Central memory CD8-positive, alpha-beta T cell (primary cell): ENCODE measurements around the gene LY6G6D.

Experiments
- ATAC-seq: fragments of 150-1000 bp; cut with Tn5 transposase; replicated peaks from 2 replicates; pipeline ENCODE4 v1.10.0; 2022; ENCODE audit warnings: mild to moderate bottlenecking, moderate FRiP score, moderate number of reproducible peaks; ENCODE audit not compliant: poor library complexity, severe bottlenecking; ENCODE audit errors: extremely low read depth
- DNase-seq, 2 donors: peaks; one replicate each; pipeline ENCODE4 v3.0.0; 2021; ENCODE audit warnings: low spot score in 2 of 2
- H3K27ac Mint-ChIP-seq: one replicate; pipeline ENCODE4 v1.8.0; 2022; ENCODE audit warnings: low read depth, mild to moderate bottlenecking, moderate library complexity, mixed read lengths
- H3K27me3 Mint-ChIP-seq: one replicate; pipeline ENCODE4 v1.8.0; 2022; ENCODE audit warnings: mixed read lengths
- H3K36me3 Mint-ChIP-seq: one replicate; pipeline ENCODE4 v1.8.0; 2022; ENCODE audit warnings: mild to moderate bottlenecking, moderate library complexity, mixed read lengths; ENCODE audit not compliant: insufficient read depth
- H3K4me1 Mint-ChIP-seq: one replicate; pipeline ENCODE4 v1.8.0; 2022; ENCODE audit warnings: mixed read lengths
- H3K4me3 Mint-ChIP-seq: one replicate; pipeline ENCODE4 v1.8.0; 2022; ENCODE audit warnings: mild to moderate bottlenecking, moderate library complexity, mixed read lengths
- H3K9me3 Mint-ChIP-seq: one replicate; pipeline ENCODE4 v1.8.0; 2022; ENCODE audit warnings: mixed read lengths

Gene LY6G6D

DNA sequence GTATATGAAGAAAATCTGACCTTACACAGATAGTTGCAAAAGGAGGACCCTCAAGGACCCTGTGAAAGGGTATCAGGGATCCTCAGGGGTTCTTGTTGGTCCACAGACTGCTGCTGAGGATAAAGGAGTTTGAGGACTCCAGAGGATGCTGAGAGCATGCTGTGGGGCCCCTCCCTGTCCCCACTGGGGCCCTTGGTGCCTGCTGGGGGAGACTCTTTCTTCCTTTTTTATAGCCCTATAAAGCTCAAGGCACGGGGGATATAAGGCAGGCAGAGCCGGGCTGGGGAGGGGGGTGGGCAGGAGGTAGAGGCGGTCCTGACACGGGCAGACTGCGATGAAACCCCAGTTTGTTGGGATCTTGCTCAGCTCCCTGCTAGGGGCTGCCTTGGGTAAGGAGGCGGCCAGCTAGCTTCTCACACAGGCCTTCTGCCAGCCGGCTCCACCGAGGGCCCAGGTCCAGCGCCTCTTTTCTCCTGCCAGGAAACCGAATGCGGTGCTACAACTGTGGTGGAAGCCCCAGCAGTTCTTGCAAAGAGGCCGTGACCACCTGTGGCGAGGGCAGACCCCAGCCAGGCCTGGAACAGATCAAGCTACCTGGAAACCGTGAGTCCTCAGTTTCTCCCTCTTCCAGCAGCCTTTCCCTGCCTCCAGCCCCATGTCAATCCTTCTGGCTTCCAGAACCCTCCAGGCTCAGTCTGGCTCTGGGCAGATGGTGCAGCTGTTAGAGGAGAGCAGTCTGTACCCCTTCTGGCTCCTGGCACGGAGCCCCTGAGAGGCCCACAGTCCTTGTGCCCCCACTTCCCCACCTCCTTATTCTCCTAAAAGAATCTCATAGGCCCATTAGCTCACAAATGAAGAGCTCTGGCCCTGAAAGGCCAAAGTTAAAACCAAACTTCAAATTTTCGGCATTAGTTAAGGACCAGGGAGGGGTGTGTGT, at the start of gene LY6G6D:
Gene LY6G6D, plus strand, starts transcription at position 327 of the 937 bp plus-strand sequence. Its CDS starts 8 bp downstream, at position 335.
- H3K36me3 Mint-ChIP-seq = no peaks in the 10 kb centered on the region
- H3K4me3 Mint-ChIP-seq = no peak within 1 kb of the TSS
- no peaks in the 10 kb centered on the region for H3K27me3 Mint-ChIP-seq
- DNase-seq (no peak), ATAC-seq (no peak)
- H3K27ac Mint-ChIP-seq = no peak within 1 kb of the TSS
- H3K4me1 Mint-ChIP-seq = peaks cover 17% of the 10 kb centered on the region
- no peaks in the 10 kb centered on the region for H3K9me3 Mint-ChIP-seq

GRCh38 chr6:31665501-31666336, 49.4 kb upstream of the LY6G6D start, which contains the start of gene CSNK2B:
CSNK2B (plus strand) TSS chr6:31666080; CDS start chr6:31666832, 752 bp downstream.
- peaks cover 53% of the 10 kb centered on the region for H3K4me1 Mint-ChIP-seq
- H3K4me3 Mint-ChIP-seq = peak within 1 kb of the TSS; percentile 96
- H3K36me3 Mint-ChIP-seq = peaks cover 47% of the 10 kb centered on the region

DNA sequence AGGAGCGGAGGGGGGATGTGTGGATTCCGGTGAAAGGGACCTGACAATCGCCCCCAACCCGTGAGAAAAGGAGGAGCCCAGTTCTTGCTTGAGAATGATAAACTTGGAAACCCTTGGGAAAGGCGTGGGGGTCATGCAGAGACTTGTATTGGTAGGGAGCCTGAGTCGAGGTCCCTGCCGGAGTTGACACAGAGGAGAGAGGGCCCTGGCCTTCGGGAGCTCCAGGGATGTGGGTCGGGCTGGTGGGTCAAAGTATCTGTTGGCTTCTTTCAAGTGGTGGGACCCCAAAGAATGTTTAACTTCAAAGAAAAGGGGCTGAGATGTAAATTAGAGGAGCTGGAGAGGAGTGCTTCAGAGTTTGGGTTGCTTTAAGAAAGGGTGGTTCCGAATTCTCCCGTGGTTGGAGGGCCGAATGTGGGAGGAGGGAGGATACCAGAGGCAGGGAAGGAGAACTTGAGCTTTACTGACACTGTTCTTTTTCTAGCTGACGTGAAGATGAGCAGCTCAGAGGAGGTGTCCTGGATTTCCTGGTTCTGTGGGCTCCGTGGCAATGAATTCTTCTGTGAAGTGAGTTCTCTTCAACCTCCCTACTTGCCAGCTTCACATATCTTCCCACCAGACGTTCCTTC, 48.7 kb upstream of the LY6G6D start:
- no peak for ATAC-seq
- peaks cover 45% of the 10 kb centered on the region for H3K36me3 Mint-ChIP-seq
- H3K9me3 Mint-ChIP-seq = no peaks in the 10 kb centered on the region
- no peak for DNase-seq
- no peaks in the 10 kb centered on the region for H3K27me3 Mint-ChIP-seq
- peak overlapping the region; percentile 94 for H3K27ac Mint-ChIP-seq
- peaks cover 45% of the 10 kb centered on the region for H3K4me1 Mint-ChIP-seq
- H3K4me3 Mint-ChIP-seq = peak overlapping the region; percentile 96

More at GRCh38 chr6:31665501-31666336, 49.4 kb upstream of the LY6G6D start, which contains the start of gene CSNK2B:
- Mint-ChIP-seq H3K9me3 (no peaks in the 10 kb centered on the region), H3K27me3 (no peaks in the 10 kb centered on the region), H3K27ac (peak within 1 kb of the TSS; percentile 94)
- ATAC-seq (peak; percentile 87), DNase-seq (peak; percentile 91 to 97)

GRCh38 chr6:31669676-31670075, 45.5 kb upstream of the LY6G6D start, which contains the start of gene LY6G5B:
LY6G5B (plus strand) TSS chr6:31669976; CDS start chr6:31670951, 975 bp downstream.
- peaks cover 24% of the 10 kb centered on the region for H3K4me1 Mint-ChIP-seq
- no peaks in the 10 kb centered on the region for H3K27me3 Mint-ChIP-seq
- ATAC-seq (no peak), DNase-seq (no peak)
- H3K36me3 Mint-ChIP-seq = peaks cover 41% of the 10 kb centered on the region
- no peak within 1 kb of the TSS for H3K27ac Mint-ChIP-seq
- H3K9me3 Mint-ChIP-seq = no peaks in the 10 kb centered on the region
- no peak within 1 kb of the TSS for H3K4me3 Mint-ChIP-seq

DNA sequence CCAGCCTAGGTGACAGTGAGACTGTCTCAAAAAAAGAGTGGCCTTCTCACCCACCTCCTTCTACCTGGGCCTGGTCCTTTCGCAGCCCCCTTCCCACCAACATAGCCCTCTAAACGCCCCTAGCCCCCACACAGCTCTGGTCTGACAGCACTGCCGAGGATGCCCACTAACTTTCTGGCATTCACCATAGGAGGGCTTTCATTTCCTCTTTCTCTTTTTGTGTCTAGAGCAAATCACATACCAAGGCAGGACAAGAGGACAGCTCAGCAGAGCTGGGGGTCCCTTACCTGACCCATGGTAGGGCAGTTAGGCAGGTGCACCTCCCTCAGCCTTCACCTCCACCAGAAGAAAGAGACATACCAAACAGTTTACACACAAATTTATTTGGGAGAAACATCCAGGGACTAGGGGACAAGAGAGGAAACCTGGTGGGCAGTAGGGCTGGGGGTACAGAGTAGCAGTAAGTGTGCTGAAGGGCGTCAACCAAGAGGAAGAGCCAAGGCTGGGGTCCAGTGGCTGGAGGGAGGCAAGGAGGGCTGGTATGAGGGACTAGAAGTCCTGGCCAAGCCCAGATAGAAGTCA, 38.7 kb upstream of the LY6G6D start:
- Mint-ChIP-seq H3K9me3 (no peaks in the 10 kb centered on the region), H3K27me3 (no peaks in the 10 kb centered on the region), H3K36me3 (peaks cover 13% of the 10 kb centered on the region), H3K4me1 (peaks cover 20% of the 10 kb centered on the region), H3K4me3 (no peak overlapping the region), H3K27ac (peak overlapping the region; percentile 60)
- DNase-seq (no peak), ATAC-seq (no peak)

- peaks cover 23% of the 10 kb centered on the region for H3K4me1 Mint-ChIP-seq
- no peaks in the 10 kb centered on the region for H3K27me3 Mint-ChIP-seq
- H3K9me3 Mint-ChIP-seq = no peaks in the 10 kb centered on the region
- DNase-seq (no peak), ATAC-seq (no peak)
- H3K36me3 Mint-ChIP-seq = peaks cover 12% of the 10 kb centered on the region
- no peak overlapping the region for H3K4me3 Mint-ChIP-seq
- H3K27ac Mint-ChIP-seq = no peak overlapping the region
Measured at GRCh38 chr6:31676904-31677303, 38.2 kb upstream of the LY6G6D start.

GRCh38 chr6:31677955-31678354, 37.2 kb upstream of the LY6G6D start:
- Mint-ChIP-seq H3K4me1 (peaks cover 23% of the 10 kb centered on the region), H3K9me3 (no peaks in the 10 kb centered on the region), H3K27ac (no peak overlapping the region), H3K27me3 (no peaks in the 10 kb centered on the region), H3K36me3 (peaks cover 9% of the 10 kb centered on the region), H3K4me3 (no peak overlapping the region)
- DNase-seq = no peak
- ATAC-seq = no peak

- Mint-ChIP-seq H3K36me3 (peaks cover 5% of the 10 kb centered on the region), H3K27me3 (no peaks in the 10 kb centered on the region), H3K4me3 (peak within 1 kb of the TSS; percentile 88), H3K27ac (peak within 1 kb of the TSS; percentile 86), H3K9me3 (no peaks in the 10 kb centered on the region), H3K4me1 (peaks cover 23% of the 10 kb centered on the region)
- peak in 1 of 2 donors; percentile 37 for DNase-seq
- peak; percentile 62 for ATAC-seq
Measured at GRCh38 chr6:31680226-31681134, 34.7 kb upstream of the LY6G6D start, which contains the start of gene LY6G5C. LY6G5C (minus strand) TSS chr6:31681067; CDS start chr6:31680373, 694 bp downstream.

DNA sequence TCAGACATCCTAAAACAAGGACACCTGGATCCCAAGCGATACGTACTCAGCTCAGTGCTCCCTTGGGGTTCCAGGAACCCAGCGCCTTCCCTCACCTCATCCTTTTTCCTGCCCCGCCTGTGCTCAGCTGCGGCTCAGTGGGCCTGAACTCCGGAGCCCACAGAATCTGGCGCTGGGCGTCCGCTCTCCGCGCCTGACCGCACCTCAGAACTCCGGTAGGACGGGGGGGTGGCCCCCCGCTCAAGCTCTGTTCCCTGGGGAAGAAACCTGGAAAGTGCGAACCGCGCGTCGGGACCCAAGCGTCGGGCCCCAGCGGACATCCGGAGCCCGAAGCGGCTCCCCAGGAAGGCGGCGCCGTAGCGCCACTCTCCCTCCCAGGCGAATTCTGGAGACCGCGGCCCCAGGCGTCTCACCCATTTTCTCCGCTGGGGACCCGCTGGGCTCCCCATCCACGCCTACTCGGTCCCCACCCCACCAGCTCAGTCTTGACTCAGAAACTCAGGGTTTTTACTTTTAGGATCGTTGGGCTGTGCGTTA, 33.9 kb upstream of the LY6G6D start:
- Mint-ChIP-seq H3K27ac (peak overlapping the region; percentile 86), H3K36me3 (peaks cover 5% of the 10 kb centered on the region), H3K4me3 (peak overlapping the region; percentile 88), H3K27me3 (no peaks in the 10 kb centered on the region), H3K4me1 (peaks cover 23% of the 10 kb centered on the region), H3K9me3 (no peaks in the 10 kb centered on the region)
- no peak for DNase-seq
- ATAC-seq = peak; percentile 49

- Mint-ChIP-seq H3K4me3 (peak overlapping the region; percentile 36), H3K27ac (no peak overlapping the region), H3K27me3 (no peaks in the 10 kb centered on the region), H3K36me3 (peaks cover 12% of the 10 kb centered on the region), H3K4me1 (peaks cover 23% of the 10 kb centered on the region), H3K9me3 (no peaks in the 10 kb centered on the region)
- ATAC-seq (no peak), DNase-seq (no peak)
Measured at GRCh38 chr6:31683591-31683990, 31.6 kb upstream of the LY6G6D start.

DNA sequence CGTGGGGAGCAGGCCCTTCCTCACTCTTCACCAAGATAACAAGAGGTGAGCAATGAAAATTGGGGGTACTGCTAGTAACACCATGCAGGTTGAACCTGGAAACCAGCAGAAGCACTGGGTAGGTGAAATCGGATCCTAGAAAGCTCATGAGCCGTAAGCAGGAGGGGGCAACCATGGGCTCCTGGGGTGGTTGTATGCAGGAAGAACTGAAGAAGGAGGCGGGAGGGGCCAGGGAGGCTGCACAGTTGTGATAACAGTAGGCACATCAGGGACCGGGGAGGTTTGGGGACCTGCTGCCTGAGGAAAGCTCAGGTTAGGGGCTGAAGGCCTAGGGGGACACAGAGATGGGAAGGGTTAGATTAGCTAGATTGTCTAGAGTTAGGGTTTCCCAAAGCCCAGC, 28.7 kb upstream of the LY6G6D start:
- Mint-ChIP-seq H3K4me1 (peaks cover 2% of the 10 kb centered on the region), H3K4me3 (no peak overlapping the region), H3K36me3 (peaks cover 17% of the 10 kb centered on the region), H3K27ac (no peak overlapping the region), H3K27me3 (no peaks in the 10 kb centered on the region), H3K9me3 (no peaks in the 10 kb centered on the region)
- DNase-seq (no peak), ATAC-seq (no peak)
